GM10847 (cell line): ENCODE measurements around the gene NRAS.

Experiments
- POLR2A ChIP-seq: IDR thresholded peaks from 2 replicates; pipeline ENCODE4 v1.6.1; 2011; ENCODE audit not compliant: insufficient read length; ENCODE audit errors: extremely low read depth

Gene NRAS

GRCh38 chr1:114741963-114742746 is 25.6 kb upstream of the NRAS start:
- no peak for TF ChIP-seq POLR2A

DNA sequence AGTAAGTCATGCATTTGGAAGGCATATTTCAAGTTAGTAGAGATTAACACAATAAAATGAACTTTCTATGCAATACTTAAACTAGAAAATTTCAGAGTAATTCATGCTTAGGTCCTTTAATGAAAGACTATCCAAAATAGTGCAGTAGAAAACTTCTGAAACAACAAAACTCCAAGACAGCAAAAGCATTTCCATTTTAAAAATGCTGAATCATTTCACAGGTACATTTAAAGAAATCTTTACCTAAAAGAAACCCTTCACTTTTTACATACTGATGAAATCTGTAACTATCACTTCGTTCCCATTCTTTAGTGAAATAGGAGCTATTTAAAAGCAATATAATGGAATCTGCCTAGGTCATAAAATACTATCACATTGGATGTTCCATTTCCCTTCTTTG is 23.8 kb upstream of the NRAS start:
- TF ChIP-seq POLR2A = no peak

- TF ChIP-seq POLR2A = no peak
Observed at GRCh38 chr1:114737314-114737849, 20.8 kb upstream of the NRAS start.

DNA sequence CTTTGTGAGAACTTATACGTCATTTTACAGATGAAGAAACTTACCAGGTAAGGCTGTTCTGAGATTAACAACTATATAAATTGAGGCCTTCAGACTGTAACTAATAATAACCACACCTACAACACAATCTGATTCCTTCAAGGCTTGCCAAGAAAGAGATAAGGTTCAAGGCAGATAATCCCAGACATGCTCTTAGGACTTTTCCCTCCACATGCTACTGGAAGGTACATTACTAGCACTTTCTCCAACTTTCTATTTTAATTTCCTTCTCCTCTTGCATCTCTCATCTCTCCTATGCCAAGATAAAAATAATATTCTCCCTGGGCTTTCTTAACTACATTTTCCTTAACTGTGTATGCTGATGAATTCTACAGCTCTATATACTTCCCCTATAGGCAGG is 18.9 kb upstream of the NRAS start:
- no peak for TF ChIP-seq POLR2A

GRCh38 chr1:114729782-114730181 is 13.2 kb upstream of the NRAS start:
- no peak for TF ChIP-seq POLR2A

DNA sequence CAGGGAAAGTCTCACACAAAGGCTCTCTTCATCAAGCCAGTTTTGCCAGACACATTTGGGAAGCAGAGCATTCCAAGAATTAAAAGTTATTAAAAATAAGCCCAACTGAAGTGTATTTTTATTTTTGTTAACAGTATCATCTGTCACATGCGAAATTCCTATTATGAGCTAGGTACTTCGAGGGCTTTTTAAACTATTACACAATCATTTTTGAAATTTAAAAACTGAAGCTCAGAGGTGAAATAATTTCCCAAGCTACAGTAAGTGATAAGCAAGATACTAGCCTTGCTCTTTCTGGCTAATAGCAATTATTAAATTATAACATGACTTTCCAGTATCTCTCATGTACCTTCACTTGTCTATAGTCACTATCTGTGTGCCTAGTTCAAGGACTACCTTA is 12.0 kb upstream of the NRAS start:
- TF ChIP-seq POLR2A = no peak

GRCh38 chr1:114725230-114725629 is 8.7 kb upstream of the NRAS start:
- TF ChIP-seq POLR2A = no peak

GRCh38 chr1:114723915-114724314 is 7.3 kb upstream of the NRAS start:
- no peak for TF ChIP-seq POLR2A

GRCh38 chr1:114723457-114723856 is 6.9 kb upstream of the NRAS start:
- no peak for TF ChIP-seq POLR2A

GRCh38 chr1:114720492-114720891 is 3.9 kb upstream of the NRAS start:
- TF ChIP-seq POLR2A = no peak

DNA sequence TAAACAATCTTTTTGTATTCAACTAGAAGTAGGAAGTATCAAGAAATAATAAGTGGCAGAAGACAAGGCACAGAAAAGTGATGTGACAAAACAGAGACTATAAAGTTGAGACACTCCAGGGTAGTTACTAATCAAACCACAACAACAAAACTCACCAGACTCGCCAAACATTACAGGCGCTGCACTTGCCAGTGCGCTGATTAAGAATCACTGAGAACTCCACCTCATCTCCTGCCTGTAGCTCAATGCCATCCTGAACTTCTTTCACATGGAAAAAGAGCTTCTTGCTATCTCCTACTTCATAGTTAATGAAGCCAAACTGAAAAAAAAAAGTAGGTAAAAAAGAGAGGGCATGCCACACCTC is 2.8 kb upstream of the NRAS start:
- TF ChIP-seq POLR2A = no peak

DNA sequence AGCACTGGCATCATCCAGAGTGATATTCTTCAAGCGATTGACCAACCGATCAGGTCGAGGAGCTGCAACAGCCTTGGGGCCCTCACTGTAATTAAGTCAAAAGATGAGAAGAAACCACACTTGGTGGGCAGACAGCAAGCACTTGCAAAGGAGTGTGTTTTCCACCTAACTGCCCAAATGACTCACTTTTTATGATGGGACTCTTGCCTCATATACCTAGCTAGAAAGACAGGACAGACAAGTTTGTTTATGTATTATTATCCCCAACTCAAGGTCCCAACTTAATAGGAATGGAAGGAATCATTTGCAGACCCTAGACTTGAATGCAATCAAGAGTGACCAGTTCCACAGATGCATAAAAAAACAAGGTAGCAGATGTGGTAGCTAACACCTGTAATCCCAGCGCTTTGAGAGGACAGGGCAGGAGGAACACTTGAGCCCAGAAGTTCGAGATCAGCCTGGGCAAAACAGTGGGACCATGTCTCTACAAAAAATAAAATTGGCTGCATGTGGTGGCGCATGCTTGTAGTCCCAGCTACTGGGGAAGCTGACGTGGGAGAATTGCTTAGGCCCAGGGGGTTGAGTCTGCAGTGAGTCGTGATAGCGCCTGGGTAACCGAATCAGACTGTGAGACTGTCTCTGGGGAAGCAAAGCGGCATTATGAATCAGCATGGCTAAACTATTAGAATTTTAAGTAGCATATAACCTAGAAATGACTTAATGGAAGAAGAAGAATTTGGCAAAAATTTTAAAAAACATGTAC is 2.3 kb upstream of the NRAS start:
- TF ChIP-seq POLR2A = no peak

- no peak for TF ChIP-seq POLR2A
Observed at GRCh38 chr1:114715952-114716303, 643 bp downstream of the NRAS start.

- no peak for TF ChIP-seq POLR2A
Observed at GRCh38 chr1:114712977-114713376, 3.6 kb downstream of the NRAS start.

DNA sequence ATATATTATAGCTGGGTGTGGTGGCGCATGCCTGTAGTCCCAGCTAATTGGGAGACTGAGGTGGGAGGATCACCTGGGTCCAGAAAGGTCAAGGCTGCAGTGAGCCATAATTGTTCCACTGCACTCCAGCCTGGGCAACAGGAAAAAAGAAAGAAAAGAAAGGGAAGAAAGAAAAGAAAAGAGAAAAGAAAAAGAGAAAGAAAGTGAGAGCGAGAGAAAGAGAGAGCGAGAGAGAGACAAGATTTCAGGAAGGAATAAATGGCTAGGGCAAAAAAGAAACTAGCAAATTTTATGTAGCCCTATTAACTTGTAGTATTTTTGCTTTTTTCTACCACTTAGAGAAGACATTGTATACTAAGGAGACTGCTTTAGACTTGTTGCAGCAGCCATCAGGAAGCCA is 6.2 kb downstream of the NRAS start:
- no peak for TF ChIP-seq POLR2A

DNA sequence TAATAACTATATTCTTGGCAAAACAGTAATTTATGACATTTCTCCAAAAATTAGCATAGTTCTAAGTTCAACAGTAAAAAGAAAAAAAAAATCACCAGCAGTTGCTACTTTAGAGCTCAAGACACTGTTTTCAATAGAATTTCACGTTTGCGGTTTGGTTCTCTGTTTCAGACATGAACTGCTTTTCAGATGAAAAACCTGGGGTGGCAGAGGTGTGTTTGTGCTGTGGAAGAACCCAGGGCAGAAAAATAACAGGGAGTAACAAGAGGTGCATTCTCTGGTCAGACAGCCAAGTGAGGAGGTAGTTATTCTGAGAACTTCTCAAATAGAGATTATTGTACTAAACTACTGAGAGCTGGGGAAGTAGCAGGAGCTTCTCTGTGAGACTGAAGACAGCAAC is 9.0 kb downstream of the NRAS start:
- TF ChIP-seq POLR2A = no peak
